Right lobe of liver (tissue), 6 donors: Measurements from ENCODE around the gene DNAJB6. TPM values are rescaled to one million over a fixed set of nuclear protein-coding genes. Genes with fewer than 3 reads are reported as not detected.

ENCODE experiments used
- ATAC-seq, 4 donors: fragments of 200-7000 bp; cut with Tn5 transposase; one replicate each; pipeline ENCODE4 v1.9.1; 2020; ENCODE audit warnings: mild to moderate bottlenecking in 4 of 4, moderate library complexity in 4 of 4
- DNase-seq, 3 donors: peaks; one replicate each; pipeline ENCODE4 v3.0.0-alpha.2; 2020
- H3K27ac ChIP-seq, 3 donors: fragments of 200-600 bp; one replicate each; pipeline ENCODE4 v1.8.0; 2022
- H3K27me3 ChIP-seq, 2 donors: fragments of 200-600 bp; one replicate each; pipeline ENCODE4 v1.8.0; 2022
- H3K36me3 ChIP-seq, 4 donors: fragments of 200-600 bp; sonication (generic) in 1 of 4; one replicate each; pipeline versions ENCODE4 v1.5.1 to v1.8.0; 2017 to 2022; ENCODE audit warnings: control low read depth in 1 of 4
- H3K4me1 ChIP-seq, 4 donors: fragments of 200-600 bp; sonication (generic) in 1 of 4; one replicate each; pipeline versions ENCODE4 v1.5.1 to v1.8.0; 2017 to 2022; ENCODE audit warnings: control low read depth in 1 of 4
- H3K4me3 ChIP-seq, 3 donors: fragments of 200-600 bp; one replicate each; pipeline ENCODE4 v1.8.0; 2022
- H3K9me3 ChIP-seq, 4 donors: fragments of 200-600 bp; sonication (generic) in 1 of 4; one replicate each; pipeline versions ENCODE4 v1.5.1 to v1.8.0; 2017 to 2022; ENCODE audit warnings: control low read depth in 1 of 4
- POLR2A ChIP-seq: fragments of 450-650 bp; IDR thresholded peaks from one replicate; pipeline ENCODE4 v1.6.1; 2017; ENCODE audit warnings: antibody characterized with exemption, mild to moderate bottlenecking
- WGBS: methylation state at CpG from one replicate; pipeline ENCODE4 v1.1.6; 2018; ENCODE audit warnings: low coverage, low lambda C conversion rate; ENCODE audit not compliant: insufficient coverage; ENCODE audit errors: missing lambda C conversion rate; 5-methylcytosine and 5-hydroxymethylcytosine counted together
- intact Hi-C, 2 donors: fragments of 100-400 bp; cut with DNase I; formaldehyde crosslinking; loops; one replicate each; pipeline versions ENCODE4 v1.11.2 to v1.14.1; 2022
- total RNA-seq, 6 experiments: library from RNA; depleted of rRNA in 2 of 6; stranded (reverse); fragments of >200 nt in 2 of 6; fragmentation: NEBNext Ultra II Directional in 3 of 6; extraction: Animal tissue kit (Norgen Biotek cat#: 25700) in 3 of 6; gene quantifications; one replicate each; pipeline versions ENCODE4 v1.1.0 to v1.2.4, GENCODE V29; 2016 to 2023
- TF ChIP-seq, protein P1 (sequence below), 4 donors: fragments of 200-600 bp in 3 of 4; fragments of 450-650 bp in 1 of 4; IDR thresholded peaks; one replicate each; pipeline versions ENCODE4 v1.5.1 to v1.8.0; 2016 to 2022; ENCODE audit warnings: antibody characterized with exemption in 4 of 4, mild to moderate bottlenecking in 2 of 4
- donor health status: DM: no; HTN: yes; CAD: no.
- donor health status: DM: no; HTN: no; CAD: no.
- donor health status: DM: no; HTN: no; CAD: no.
- donor health status: DM: no; HTN: yes; CAD: no.
- donor health status: DM: no; HTN: yes; CAD: no.

The DNAJB6 gene
- total RNA-seq, 6 experiments from 2014 or later, result 24.5 to 38.0 (median 35.2) TPM

DNA sequence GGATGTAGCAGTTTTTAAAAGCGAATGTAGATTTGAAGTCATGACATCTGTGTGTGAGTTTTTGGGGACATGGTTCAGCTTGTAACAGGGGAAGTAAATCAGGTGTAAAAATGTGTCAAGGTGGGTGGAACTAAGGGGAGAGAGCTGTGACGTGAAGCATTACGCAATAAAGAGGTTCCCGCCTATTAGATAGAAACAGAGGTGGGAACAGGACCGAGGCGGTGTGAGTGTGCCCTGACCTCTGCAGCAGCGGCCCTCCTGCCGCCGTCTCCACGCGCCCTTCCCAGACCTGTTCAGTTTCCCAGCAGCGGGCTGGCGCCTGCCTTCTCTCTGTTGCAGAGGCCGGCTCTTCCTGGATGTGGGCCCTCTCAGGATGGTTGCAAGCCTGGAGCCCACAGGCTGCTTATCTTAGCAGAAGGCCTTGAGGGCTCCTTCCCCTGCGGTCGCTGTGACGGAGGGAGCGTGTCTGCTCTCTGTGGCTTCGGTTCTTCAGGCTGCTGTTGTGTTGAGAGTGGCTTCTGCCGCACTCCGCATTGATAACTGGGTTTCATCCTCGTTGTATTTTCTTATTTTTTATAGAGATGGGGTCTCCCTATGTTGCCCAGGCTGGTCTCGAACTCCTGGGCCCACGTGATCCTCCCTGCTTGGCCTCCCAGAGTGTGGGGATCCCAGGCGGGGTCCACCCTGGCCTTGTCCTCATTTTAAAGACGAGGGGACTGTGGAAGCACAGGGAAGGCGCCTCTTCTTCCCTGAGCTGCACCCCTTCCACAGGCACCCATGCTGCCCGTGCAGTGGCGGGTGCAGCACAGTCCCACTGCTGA is 65.0 kb downstream of the DNAJB6 start:
- Histone ChIP-seq H3K4me3 (no peak overlapping the region), H3K27me3 (no peaks in the 10 kb centered on the region), H3K4me1 (no peaks in the 10 kb centered on the region), H3K9me3 (no peaks in the 10 kb centered on the region), H3K36me3 (peaks cover 0 to 4% (median 0%) of the 10 kb centered on the region in 4 donors), H3K27ac (no peak overlapping the region)
- TF ChIP-seq POLR2A, result no peak
- TF ChIP-seq, protein P1, sequence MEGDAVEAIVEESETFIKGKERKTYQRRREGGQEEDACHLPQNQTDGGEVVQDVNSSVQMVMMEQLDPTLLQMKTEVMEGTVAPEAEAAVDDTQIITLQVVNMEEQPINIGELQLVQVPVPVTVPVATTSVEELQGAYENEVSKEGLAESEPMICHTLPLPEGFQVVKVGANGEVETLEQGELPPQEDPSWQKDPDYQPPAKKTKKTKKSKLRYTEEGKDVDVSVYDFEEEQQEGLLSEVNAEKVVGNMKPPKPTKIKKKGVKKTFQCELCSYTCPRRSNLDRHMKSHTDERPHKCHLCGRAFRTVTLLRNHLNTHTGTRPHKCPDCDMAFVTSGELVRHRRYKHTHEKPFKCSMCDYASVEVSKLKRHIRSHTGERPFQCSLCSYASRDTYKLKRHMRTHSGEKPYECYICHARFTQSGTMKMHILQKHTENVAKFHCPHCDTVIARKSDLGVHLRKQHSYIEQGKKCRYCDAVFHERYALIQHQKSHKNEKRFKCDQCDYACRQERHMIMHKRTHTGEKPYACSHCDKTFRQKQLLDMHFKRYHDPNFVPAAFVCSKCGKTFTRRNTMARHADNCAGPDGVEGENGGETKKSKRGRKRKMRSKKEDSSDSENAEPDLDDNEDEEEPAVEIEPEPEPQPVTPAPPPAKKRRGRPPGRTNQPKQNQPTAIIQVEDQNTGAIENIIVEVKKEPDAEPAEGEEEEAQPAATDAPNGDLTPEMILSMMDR (IDR thresholded peaks at IDR 0.05), result no peak
- DNase-seq, result no peak
- WGBS, result 82% methylated on average over 16 of the region's 29 CpGs
- no peak for ATAC-seq
- intact Hi-C loops, result no loop called here

DNA sequence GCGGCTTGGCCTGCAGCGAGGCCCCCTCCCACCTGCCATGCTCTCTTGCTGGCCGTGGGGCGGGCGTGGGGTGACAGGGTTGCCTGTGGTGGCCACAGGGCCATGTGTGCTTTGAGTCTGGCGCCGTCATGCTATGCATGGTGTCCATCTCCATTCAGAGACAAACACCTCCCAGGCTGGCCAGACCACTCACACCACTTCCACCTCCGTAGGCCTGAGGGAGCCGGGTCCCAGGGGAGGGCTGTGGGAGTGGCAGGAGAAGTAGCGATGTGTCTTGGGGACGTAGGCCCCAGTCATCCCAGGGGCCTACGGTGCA is 65.5 kb downstream of the DNAJB6 start:
- no peak overlapping the region for H3K4me3 ChIP-seq
- intact Hi-C loops, result no loop called here
- H3K4me1 ChIP-seq, result no peaks in the 10 kb centered on the region
- 92% methylated on average over 2 of the region's 12 CpGs for WGBS
- no peaks in the 10 kb centered on the region for H3K9me3 ChIP-seq
- DNase-seq (no peak), ATAC-seq (no peak)
- H3K36me3 ChIP-seq, result peaks cover 0 to 4% (median 0%) of the 10 kb centered on the region in 4 donors
- no peak overlapping the region for H3K27ac ChIP-seq
- no peaks in the 10 kb centered on the region for H3K27me3 ChIP-seq
- TF ChIP-seq POLR2A, result no peak
- TF ChIP-seq, protein P1 (IDR thresholded peaks at IDR 0.05), result no peak

DNA sequence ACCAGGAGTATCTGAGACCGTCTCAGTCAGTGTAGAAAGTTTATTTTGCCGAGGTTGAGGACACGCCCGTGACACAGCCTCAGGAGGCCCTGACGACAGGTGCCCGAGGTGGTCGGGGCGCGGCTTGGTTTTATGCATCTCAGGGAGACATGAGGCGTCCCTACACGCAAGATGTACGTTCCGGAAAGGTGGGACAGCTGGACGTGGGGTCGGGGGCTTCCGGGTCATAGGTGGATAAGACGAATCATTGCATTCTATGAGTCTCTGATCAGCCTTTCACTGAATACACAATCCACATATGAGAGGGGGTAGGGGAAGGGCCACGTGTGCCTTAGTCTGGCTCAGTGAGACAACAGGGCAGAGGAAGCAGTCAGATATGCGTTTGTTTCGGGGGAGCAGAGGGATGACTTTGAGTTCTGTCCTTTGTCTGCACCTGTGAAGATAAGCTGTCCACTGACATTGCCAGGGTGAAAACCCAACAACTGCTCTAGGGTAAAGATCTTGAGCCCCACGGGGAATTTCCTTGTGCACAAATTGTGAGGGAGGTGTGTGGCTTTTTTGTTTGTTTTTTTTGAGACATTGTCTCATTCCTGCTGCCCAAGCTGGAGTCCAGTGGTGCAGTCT is 66.2 kb downstream of the DNAJB6 start:
- 44% methylated on average over 2 of the region's 21 CpGs for WGBS
- no peak overlapping the region for H3K4me3 ChIP-seq
- intact Hi-C loops, result no loop called here
- H3K4me1 ChIP-seq, result no peaks in the 10 kb centered on the region
- TF ChIP-seq, protein P1 (IDR thresholded peaks at IDR 0.05), result no peak
- TF ChIP-seq POLR2A, result no peak
- H3K27me3 ChIP-seq, result no peaks in the 10 kb centered on the region
- ATAC-seq (no peak), DNase-seq (no peak)
- H3K9me3 ChIP-seq, result no peaks in the 10 kb centered on the region
- peaks cover 0 to 4% (median 0%) of the 10 kb centered on the region in 4 donors for H3K36me3 ChIP-seq
- no peak overlapping the region for H3K27ac ChIP-seq

DNA sequence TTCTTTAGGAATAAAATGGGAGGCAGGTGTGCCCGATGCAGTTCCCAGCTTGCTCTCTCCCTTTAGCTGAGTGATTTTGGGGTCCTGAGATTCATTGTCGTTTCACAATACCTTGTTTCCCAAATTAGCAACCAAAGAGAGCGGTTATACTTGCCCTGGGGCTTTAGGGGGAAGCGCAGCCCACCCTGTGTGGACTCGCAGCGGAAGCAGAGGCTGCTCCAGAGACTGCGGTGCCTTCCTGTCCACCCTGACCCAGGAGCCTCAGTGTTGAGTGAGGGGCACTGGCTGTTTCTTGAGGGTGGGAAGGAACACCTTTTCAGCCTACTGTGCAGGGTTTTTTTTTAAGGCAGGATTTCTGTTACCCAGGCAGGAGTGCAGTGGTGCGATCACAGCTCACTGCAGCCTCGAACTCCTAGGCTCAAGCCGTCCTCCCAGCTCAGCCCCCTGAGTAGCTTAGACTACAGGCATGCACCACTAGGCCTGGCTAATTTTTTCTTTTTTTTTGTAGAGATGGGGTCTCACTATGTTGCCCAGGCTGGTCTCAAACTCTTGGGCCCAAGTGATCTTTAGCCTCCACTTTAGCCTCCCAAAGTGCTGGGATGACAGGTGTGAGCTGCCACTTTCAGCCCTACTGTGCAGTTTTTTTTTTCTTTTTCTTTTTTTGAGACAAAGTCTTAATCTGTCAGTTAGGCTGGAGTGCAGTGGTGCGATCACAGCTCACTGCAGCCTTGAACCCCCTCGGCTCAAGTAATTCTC is 67.0 kb downstream of the DNAJB6 start:
- H3K4me1 ChIP-seq, result no peaks in the 10 kb centered on the region
- no peaks in the 10 kb centered on the region for H3K9me3 ChIP-seq
- intact Hi-C loops, result no loop called here
- DNase-seq (no peak), ATAC-seq (no peak)
- H3K27ac ChIP-seq, result no peak overlapping the region
- 94% methylated on average over 8 of the region's 12 CpGs for WGBS
- peaks cover 0 to 4% (median 0%) of the 10 kb centered on the region in 4 donors for H3K36me3 ChIP-seq
- no peaks in the 10 kb centered on the region for H3K27me3 ChIP-seq
- TF ChIP-seq, protein P1 (IDR thresholded peaks at IDR 0.05), result no peak
- no peak for TF ChIP-seq POLR2A
- no peak overlapping the region for H3K4me3 ChIP-seq
